ENCODE results near the gene COL9A3. TPM values are rescaled to one million over a fixed set of nuclear protein-coding genes. Genes with fewer than 3 reads are reported as not detected.

COL9A3 gene
- total and polyA plus RNA-seq, 2 of the 8 experiments (the other 6 are each of a cell fraction or from before 2014, with no cell fraction given) = 21.7 to 80.1 TPM

DNA sequence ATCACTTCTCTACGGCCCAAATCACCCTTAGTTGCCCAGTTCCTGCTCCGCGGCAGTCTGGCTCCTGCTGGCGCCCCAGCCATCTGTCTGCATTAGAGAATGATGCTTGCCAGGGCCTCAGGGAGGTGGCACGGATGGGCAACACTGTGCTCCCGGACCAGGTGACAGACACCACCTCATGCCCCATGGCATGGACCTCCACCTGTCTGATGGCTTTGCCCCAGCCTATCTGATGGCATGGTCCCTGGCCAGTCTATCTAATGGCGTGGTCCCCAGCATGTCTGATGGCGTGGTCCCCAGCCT lies 39.4 kb upstream of the COL9A3 start:
- peak overlapping the region; percentile 93; the same call in 1 of the 2 replicates for H2AK5ac ChIP-seq (ENCODE audit: low read depth, low read length)
- H2AFZ ChIP-seq (ENCODE audit: low read length) = no peak overlapping the region
- H2BK15ac ChIP-seq (ENCODE audit: low read length) = no peak overlapping the region; the same call in 1 of the 2 replicates
- 0 out of 2 replicates have a peak overlapping the region, but pooled peaks have one; percentile 61 for H2BK20ac ChIP-seq (ENCODE audit: low read length)
- POLR2A ChIA-PET (ENCODE audit: partially characterized antibody) = no interaction called here
- H2BK5ac ChIP-seq (ENCODE audit: low read depth, low read length) = peak overlapping the region; percentile 30; the same call in 1 of the 2 replicates
- CTCF ChIA-PET (ENCODE audit: partially characterized antibody) = no interaction called here
- H3K4me1 ChIP-seq (replicated peaks in 1 of 4; ENCODE audit: control insufficient read depth in 3 of 4, insufficient read depth in 4 of 4, low read length in 3 of 4) = peaks cover 0 to 16% (median 4%) of the 10 kb centered on the region in 4 experiments; a peak in 4 of 7 replicates
- H3K79me2 ChIP-seq (ENCODE audit: control insufficient read depth in 1 of 2, insufficient read depth in 2 of 2, low read length in 2 of 2) = no peaks in the 10 kb centered on the region
- no peaks in the 10 kb centered on the region for H3K9me3 ChIP-seq (ENCODE audit: insufficient read depth in 2 of 2, low read depth in 1 of 2, low read length in 1 of 2)
- peak overlapping the region; percentile 54; the same call in 1 of the 2 replicates for H4K8ac ChIP-seq (ENCODE audit: extremely low read depth, insufficient read depth, low read length)
- H3K36me3 ChIP-seq (ENCODE audit: control insufficient read depth in 2 of 4, insufficient read depth in 4 of 4, low read length in 3 of 4) = no peaks in the 10 kb centered on the region
- DNase-seq (ENCODE audit: low read depth in 1 of 2, low spot score in 2 of 2) (no peak), FAIRE-seq (no peak)
- H3K9ac ChIP-seq (replicated peaks in 1 of 4; ENCODE audit: extremely low read depth in 1 of 4, low read depth in 3 of 4, low read length in 3 of 4) = no peak overlapping the region
- peak overlapping the region; percentile 53; the same call in 1 of the 2 replicates for H3K18ac ChIP-seq (ENCODE audit: extremely low read depth, low read length)
- H3K4ac ChIP-seq (replicated peaks; ENCODE audit: insufficient read length, low read depth, low read length) = no peak overlapping the region
- no peaks in the 10 kb centered on the region for H3K27me3 ChIP-seq (replicated peaks in 1 of 4; ENCODE audit: control insufficient read depth in 3 of 4, extremely low read depth in 1 of 4, insufficient read depth in 3 of 4, low read length in 3 of 4)
- no peaks in the 10 kb centered on the region for H3K79me1 ChIP-seq (ENCODE audit: low read depth, low read length)
- no peak overlapping the region for H2BK120ac ChIP-seq (replicated peaks; ENCODE audit: low read depth, low read length)
- no peak overlapping the region for H3K23ac ChIP-seq (ENCODE audit: insufficient read length)
- H4K20me1 ChIP-seq (replicated peaks in 1 of 2; ENCODE audit: control insufficient read depth in 1 of 2, insufficient read depth in 2 of 2, low read length in 2 of 2) = no peaks in the 10 kb centered on the region
- no peak overlapping the region for H3K14ac ChIP-seq (ENCODE audit: insufficient read length)
- H2BK12ac ChIP-seq (ENCODE audit: low read depth, low read length) = peak overlapping the region; percentile 88; the same call in 1 of the 2 replicates
- H4K91ac ChIP-seq (replicated peaks; ENCODE audit: insufficient read length, low read length) = peak overlapping the region; percentile 4
- H3K27ac ChIP-seq (ENCODE audit: low read depth, low read length) = no peak overlapping the region
- H3K4me3 ChIP-seq (ENCODE audit: extremely low read depth in 1 of 4, insufficient read depth in 2 of 4, low read depth in 3 of 4, low read length in 4 of 4) = no peak overlapping the region
- no peaks in the 10 kb centered on the region for H3K23me2 ChIP-seq (ENCODE audit: low read depth, low read length)
- 89% methylated on average over 6 of the region's 8 CpGs; no CpG with 5 or more reads in 1 of the 2 experiments for WGBS, 2 experiments (ENCODE audit: extremely low coverage in 1 of 2, insufficient coverage in 1 of 2, insufficient read length in 1 of 2, insufficient replicate concordance in 2 of 2, low coverage in 1 of 2, low lambda C conversion rate in 2 of 2, missing lambda C conversion rate in 1 of 2)
- no peak overlapping the region for H3K4me2 ChIP-seq (ENCODE audit: insufficient read depth in 1 of 2, low read depth in 2 of 2, low read length in 2 of 2)
- H3K56ac ChIP-seq (replicated peaks; ENCODE audit: insufficient read length, low read depth, low read length) = no peak overlapping the region
- H4K5ac ChIP-seq (ENCODE audit: insufficient read length, low read depth, low read length) = no peak overlapping the region
- TF ChIP-seq, protein P1, sequence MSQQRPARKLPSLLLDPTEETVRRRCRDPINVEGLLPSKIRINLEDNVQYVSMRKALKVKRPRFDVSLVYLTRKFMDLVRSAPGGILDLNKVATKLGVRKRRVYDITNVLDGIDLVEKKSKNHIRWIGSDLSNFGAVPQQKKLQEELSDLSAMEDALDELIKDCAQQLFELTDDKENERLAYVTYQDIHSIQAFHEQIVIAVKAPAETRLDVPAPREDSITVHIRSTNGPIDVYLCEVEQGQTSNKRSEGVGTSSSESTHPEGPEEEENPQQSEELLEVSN (IDR thresholded peaks at IDR 0.05) = no peak
- TF ChIP-seq ASH2L (IDR thresholded peaks at IDR 0.05; ENCODE audit: low read length) (no peak), POU5F1 (IDR thresholded peaks at IDR 0.05; ENCODE audit: low read depth, low read length) (no peak), POLR2A (IDR thresholded peaks at IDR 0.05; ENCODE audit: control extremely low read depth in 1 of 2, low read depth in 2 of 2, low read length in 2 of 2) (no peak), TCF12 (IDR thresholded peaks at IDR 0.05; ENCODE audit: low read depth, low read length) (no peak), CTBP2 (IDR thresholded peaks at IDR 0.05; ENCODE audit: borderline replicate concordance, insufficient read depth, insufficient read length, low read length) (no peak), RBBP5 (IDR thresholded peaks at IDR 0.05; ENCODE audit: borderline replicate concordance, low read depth, low read length) (no peak), EZH2 (IDR thresholded peaks at IDR 0.05; ENCODE audit: low read depth, low read length, severe bottlenecking) (no peak), SP2 (IDR thresholded peaks at IDR 0.05; ENCODE audit: low read length) (no peak), SP4 (IDR thresholded peaks at IDR 0.05; ENCODE audit: low read length) (no peak), NRF1 (IDR thresholded peaks at IDR 0.05; ENCODE audit: low read depth, low read length) (no peak), GABPA (IDR thresholded peaks at IDR 0.05; ENCODE audit: borderline replicate concordance, insufficient read depth, low read length) (no peak), RXRA (IDR thresholded peaks at IDR 0.05; ENCODE audit: insufficient read depth, low read depth, low read length) (no peak), RAD21 (IDR thresholded peaks at IDR 0.05 in 1 of 2, conservative IDR thresholded peaks at IDR 0.05 in 1 of 2; ENCODE audit: low read depth in 2 of 2, low read length in 2 of 2) (no peak)

Measured in H1 (cell line).